HCT116 (cell line): ENCODE data around the gene SYNDIG1. TPM values are rescaled to one million over a fixed set of nuclear protein-coding genes. Genes with fewer than 3 reads are reported as not detected.

Experiments used
- ATAC-seq: fragments of 200-7000 bp; cut with Tn5 transposase; 2 replicates; pipeline ENCODE4 v1.9.1; 2020; ENCODE audit warnings: mild to moderate bottlenecking, moderate library complexity
- BruUV-seq: library from RNA; stranded (reverse); fragments of 400-500 nt; replicated peaks from 2 replicates; lab custom pipeline; 2021; lab: Mats Ljungman, UMichigan
- CTCF ChIA-PET: fragments of 300-600 bp; sonication (Branson Sonifier 250); formaldehyde crosslinking; loops from one replicate; lab custom pipeline; 2021; ENCODE audit warnings: antibody characterized with exemption; lab: Charles Lee
- POLR2A ChIA-PET: fragments of 300-600, 350-600 bp; sonication (Branson Sonifier 250); formaldehyde crosslinking; loops from one replicate; lab custom pipeline; 2021; ENCODE audit warnings: antibody characterized with exemption; lab: Charles Lee
- RAD21 ChIA-PET, 2 experiments: fragments of 300-600 bp; sonication (Branson Sonifier 250); formaldehyde crosslinking; loops; one replicate each; lab custom pipeline; 2023; ENCODE audit warnings: low total read pairs in 2 of 2; ENCODE audit not compliant: uncharacterized antibody in 2 of 2, unreplicated experiment in 2 of 2, low non-redundant PET in 1 of 2; lab: Charles Lee
- DNase-seq: peaks from one replicate; pipeline ENCODE4 v3.0.0-alpha.2; 2010; ENCODE audit warnings: low read depth, low spot score
- H2AFZ ChIP-seq: fragments of 200-600 bp; shearing (Covaris generic), sonication (generic); 2 replicates; pipeline ENCODE4 v1.6.1; 2017; ENCODE audit warnings: low read depth, mixed run types, mixed read lengths, antibody characterized with exemption, low read length; ENCODE audit not compliant: poor library complexity, severe bottlenecking
- H3K27ac ChIP-seq: 2 replicates; pipeline ENCODE4 v1.5.1; 2012; ENCODE audit warnings: low read depth, low read length
- H3K27me3 ChIP-seq: fragments of 200-600 bp; sonication (generic); 2 replicates; pipeline ENCODE4 v1.6.1; 2016; ENCODE audit warnings: mixed run types, low read length, mixed read lengths; ENCODE audit not compliant: insufficient read depth
- H3K36me3 ChIP-seq, 2 experiments: fragments of 200-500 bp in 1 of 2; fragments of 200-600 bp in 1 of 2; sonication (Bioruptor generic) in 1 of 2; sonication (generic) in 1 of 2; 2 replicates each; pipeline versions ENCODE4 v1.5.1 to v1.6.1; 2014 to 2016; ENCODE audit warnings: low read length in 2 of 2, inconsistent platforms in 1 of 2, mixed read lengths in 1 of 2, mixed run types in 1 of 2; ENCODE audit not compliant: insufficient read depth in 2 of 2, control insufficient read depth in 1 of 2
- H3K4me1 ChIP-seq, 2 experiments: fragments of 200-600 bp in 1 of 2; sonication (generic) in 1 of 2; 2 replicates each; pipeline versions ENCODE4 v1.5.1 to v1.6.1; 2012 to 2017; ENCODE audit warnings: low read length in 2 of 2, inconsistent platforms in 1 of 2, mild to moderate bottlenecking in 1 of 2, mixed read lengths in 1 of 2, mixed run types in 1 of 2, moderate library complexity in 1 of 2; ENCODE audit not compliant: insufficient read depth in 2 of 2, control insufficient read depth in 1 of 2
- H3K4me2 ChIP-seq: fragments of 200-600 bp; sonication (generic); 2 replicates; pipeline ENCODE4 v1.6.1; 2017; ENCODE audit warnings: mixed run types, low read length, mixed read lengths
- H3K4me3 ChIP-seq, 2 experiments: fragments of 200-600 bp in 1 of 2; sonication (generic) in 1 of 2; replicated peaks in 1 of 2; 2 replicates each; pipeline ENCODE4 v1.5.1; 2011 to 2016; ENCODE audit warnings: low read length in 2 of 2, control low read depth in 1 of 2, low read depth in 1 of 2, mild to moderate bottlenecking in 1 of 2, mixed read lengths in 1 of 2, mixed run types in 1 of 2
- H3K79me2 ChIP-seq: fragments of 200-600 bp; sonication (generic); 2 replicates; pipeline ENCODE4 v1.6.1; 2017; ENCODE audit warnings: mild to moderate bottlenecking, mixed run types, low read length, moderate library complexity, mixed read lengths; ENCODE audit not compliant: insufficient read depth
- H3K9ac ChIP-seq: fragments of 200-600 bp; sonication (generic); 2 replicates; pipeline ENCODE4 v1.6.1; 2016; ENCODE audit warnings: low read length, mixed read lengths
- H3K9me2 ChIP-seq: fragments of 200-600 bp; sonication (generic), shearing (Covaris generic); 2 replicates; pipeline ENCODE4 v1.6.1; 2017; ENCODE audit warnings: mixed run types, mild to moderate bottlenecking, moderate library complexity; ENCODE audit not compliant: insufficient read depth
- H3K9me3 ChIP-seq, 2 experiments: fragments of 200-500 bp in 1 of 2; fragments of 200-600 bp in 1 of 2; sonication (Bioruptor generic) in 1 of 2; sonication (generic) in 1 of 2; 2 replicates each; pipeline ENCODE4 v1.6.1; 2014 to 2017; ENCODE audit warnings: low read length in 2 of 2, mixed read lengths in 2 of 2, inconsistent platforms in 1 of 2, low read depth in 1 of 2, mild to moderate bottlenecking in 1 of 2, mixed run types in 1 of 2, moderate library complexity in 1 of 2; ENCODE audit not compliant: control insufficient read depth in 1 of 2, insufficient read depth in 1 of 2
- H4K20me1 ChIP-seq: fragments of 200-600 bp; sonication (generic), shearing (Covaris generic); 2 replicates; pipeline ENCODE4 v1.6.1; 2017; ENCODE audit warnings: mixed run types, mild to moderate bottlenecking, moderate library complexity; ENCODE audit not compliant: insufficient read depth
- CBX3 ChIP-seq: IDR thresholded peaks from 2 replicates; pipeline ENCODE4 v1.6.1; 2012; ENCODE audit warnings: low read depth
- EGR1 ChIP-seq: IDR thresholded peaks from 2 replicates; pipeline ENCODE4 v1.6.1; 2012; ENCODE audit warnings: low read depth
- ELF1 ChIP-seq: IDR thresholded peaks from 2 replicates; pipeline ENCODE4 v1.6.1; 2012; ENCODE audit warnings: low read depth, borderline replicate concordance
- EZH2 ChIP-seq: fragments of 200-600 bp; sonication (generic); IDR thresholded peaks from 2 replicates; pipeline ENCODE4 v1.6.1; 2017; ENCODE audit warnings: antibody characterized with exemption, mixed run types
- EZH2phosphoT487 ChIP-seq: fragments of 200-600 bp; IDR thresholded peaks from 2 replicates; pipeline ENCODE4 v1.6.1; 2018; ENCODE audit warnings: antibody characterized with exemption, borderline replicate concordance
- JUND ChIP-seq: IDR thresholded peaks from 2 replicates; pipeline ENCODE4 v1.6.1; 2012
- RAD21 ChIP-seq: IDR thresholded peaks from 2 replicates; pipeline ENCODE4 v1.6.1; 2012; ENCODE audit warnings: low read depth, mild to moderate bottlenecking
- SRF ChIP-seq: IDR thresholded peaks from 2 replicates; pipeline ENCODE4 v1.6.1; 2012; ENCODE audit warnings: low read depth
- intact Hi-C: fragments of 100-400 bp; cut with micrococcal nuclease; formaldehyde crosslinking; loops from 2 replicates; pipeline ENCODE4 v1.10.0; 2022
- total RNA-seq: library from RNA; stranded (reverse); gene quantifications from one replicate; pipeline ENCODE4 v1.2.1, GENCODE V29; 2021; ENCODE audit not compliant: unreplicated experiment
- TF ChIP-seq, protein P1 (sequence below), 3 experiments: fragments of 200-600 bp in 1 of 3; sonication (generic) in 1 of 3; IDR thresholded peaks in 2 of 3; conservative IDR thresholded peaks in 1 of 3; 2 replicates each; pipeline ENCODE4 v1.5.1; 2012 to 2017; ENCODE audit warnings: low read depth in 2 of 3, low read length in 2 of 3, antibody characterized with exemption in 1 of 3, borderline replicate concordance in 1 of 3, control low read depth in 1 of 3, mild to moderate bottlenecking in 1 of 3, mixed read lengths in 1 of 3, mixed run types in 1 of 3, moderate library complexity in 1 of 3; ENCODE audit not compliant: insufficient read depth in 1 of 3

SYNDIG1 gene
- total RNA-seq, 1 experiment from 2014 or later = not detected

GRCh38 chr20:24611360-24612140 is 142.1 kb downstream of the SYNDIG1 start (continued):
- TF ChIP-seq, protein P1, sequence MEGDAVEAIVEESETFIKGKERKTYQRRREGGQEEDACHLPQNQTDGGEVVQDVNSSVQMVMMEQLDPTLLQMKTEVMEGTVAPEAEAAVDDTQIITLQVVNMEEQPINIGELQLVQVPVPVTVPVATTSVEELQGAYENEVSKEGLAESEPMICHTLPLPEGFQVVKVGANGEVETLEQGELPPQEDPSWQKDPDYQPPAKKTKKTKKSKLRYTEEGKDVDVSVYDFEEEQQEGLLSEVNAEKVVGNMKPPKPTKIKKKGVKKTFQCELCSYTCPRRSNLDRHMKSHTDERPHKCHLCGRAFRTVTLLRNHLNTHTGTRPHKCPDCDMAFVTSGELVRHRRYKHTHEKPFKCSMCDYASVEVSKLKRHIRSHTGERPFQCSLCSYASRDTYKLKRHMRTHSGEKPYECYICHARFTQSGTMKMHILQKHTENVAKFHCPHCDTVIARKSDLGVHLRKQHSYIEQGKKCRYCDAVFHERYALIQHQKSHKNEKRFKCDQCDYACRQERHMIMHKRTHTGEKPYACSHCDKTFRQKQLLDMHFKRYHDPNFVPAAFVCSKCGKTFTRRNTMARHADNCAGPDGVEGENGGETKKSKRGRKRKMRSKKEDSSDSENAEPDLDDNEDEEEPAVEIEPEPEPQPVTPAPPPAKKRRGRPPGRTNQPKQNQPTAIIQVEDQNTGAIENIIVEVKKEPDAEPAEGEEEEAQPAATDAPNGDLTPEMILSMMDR (IDR thresholded peaks at IDR 0.05 in 2 of 3, conservative IDR thresholded peaks at IDR 0.05 in 1 of 3; ENCODE audit: borderline replicate concordance in 1 of 3, insufficient read depth in 1 of 3, low read depth in 2 of 3, low read length in 2 of 3) = no peak
- TF ChIP-seq EZH2phosphoT487 = no peak
- no peak for TF ChIP-seq SRF
- no peak for TF ChIP-seq JUND

- H3K27me3 ChIP-seq = peaks cover 67% of the 10 kb centered on the region
- ChIA-PET RAD21 (no interaction called here), POLR2A (no interaction called here), CTCF (no interaction called here)
- H3K9me3 ChIP-seq = no peaks in the 10 kb centered on the region
- no peak overlapping the region for H3K9ac ChIP-seq
- no peak overlapping the region for H2AFZ ChIP-seq
- intact Hi-C loops = no loop called here
- no peak overlapping the region for H3K4me3 ChIP-seq
- ATAC-seq (no peak), DNase-seq (no peak)
- no peaks in the 10 kb centered on the region for H3K4me1 ChIP-seq
- no peaks in the 10 kb centered on the region for H4K20me1 ChIP-seq
- no peak overlapping the region for H3K4me2 ChIP-seq
- no peaks in the 10 kb centered on the region for H3K79me2 ChIP-seq
- no peaks in the 10 kb centered on the region for H3K9me2 ChIP-seq
- no peaks in the 10 kb centered on the region for H3K36me3 ChIP-seq
- no TSS peak for BruUV-seq
- TF ChIP-seq EZH2 = no peak
- no peak for TF ChIP-seq EGR1
- TF ChIP-seq ELF1 = no peak
- no peak for TF ChIP-seq SRF
- no peak for TF ChIP-seq EZH2phosphoT487
- no peak for TF ChIP-seq CBX3
- TF ChIP-seq RAD21 = no peak
- no peak overlapping the region for H3K27ac ChIP-seq
These were observed 143.7 kb downstream of the SYNDIG1 start for GRCh38 chr20:24612799-24613775.
